DMS79 (cell line): Measurements from ENCODE around the gene GRIA3.
"Not testable (repeated sequence)": the region's sequence is repeated elsewhere in the genome, so short reads cannot be mapped to it uniquely, and the experiment has no call there.

Experiments used
- DNase-seq: peaks from one replicate; lab custom pipeline; 2025; lab: John Stamatoyannopoulos, UW

Gene GRIA3

DNA sequence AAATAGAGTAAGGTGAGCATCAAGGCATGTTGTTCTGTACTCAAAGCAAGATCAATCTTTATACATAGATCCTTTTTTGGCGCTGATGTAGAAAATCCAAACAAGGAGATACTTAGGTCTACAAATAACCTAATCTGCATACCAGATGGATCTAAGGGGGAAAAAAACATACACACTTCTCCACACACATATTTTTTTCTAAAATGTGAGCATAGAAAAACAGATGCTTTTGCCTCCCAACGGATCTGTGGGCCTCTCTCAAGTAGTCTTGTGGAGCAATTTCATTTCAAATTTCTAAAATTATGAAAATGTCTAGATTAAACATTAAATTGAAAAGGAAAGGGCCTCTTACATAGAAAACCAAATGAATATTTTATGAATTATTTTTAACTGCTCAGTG, 166.1 kb downstream of the GRIA3 start:
- no peak for DNase-seq

DNA sequence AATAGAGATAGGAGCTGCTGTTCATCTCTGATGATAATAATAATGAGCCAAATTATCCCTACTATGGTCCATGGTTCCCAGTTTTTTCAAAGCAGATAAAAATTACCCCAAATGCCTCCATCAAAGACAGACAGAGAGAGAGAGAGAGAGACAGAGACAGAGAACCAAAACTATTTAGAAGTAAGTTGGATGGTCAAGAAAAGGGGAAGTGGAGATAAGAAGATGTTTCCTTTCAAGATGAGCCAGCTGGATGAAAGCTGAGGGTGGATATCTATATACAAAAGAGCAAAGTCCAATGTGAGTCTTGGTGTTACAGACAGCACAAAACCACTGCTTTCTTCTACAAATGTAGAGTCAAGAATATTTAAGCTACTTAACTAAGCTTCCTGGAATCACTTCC, 173.9 kb downstream of the GRIA3 start:
- no peak for DNase-seq

DNA sequence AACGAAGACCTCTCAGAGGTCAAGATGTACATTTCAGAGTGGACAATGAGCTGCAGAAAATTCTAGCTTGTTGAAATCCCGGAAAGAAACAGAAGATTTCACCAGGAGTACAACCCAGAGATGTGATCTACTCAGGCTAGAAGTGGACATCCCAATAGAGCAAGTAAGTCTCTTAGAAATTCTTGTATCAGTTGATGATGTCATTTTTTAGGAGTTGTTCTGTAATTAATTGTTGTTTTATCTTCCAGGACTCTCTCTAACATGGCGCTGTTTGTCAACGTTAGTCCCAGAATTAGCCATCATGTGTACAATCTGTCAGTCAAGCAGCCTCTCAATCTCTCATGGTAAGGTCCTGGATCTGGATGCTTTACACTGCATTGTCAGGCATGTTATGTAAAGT, 174.4 kb downstream of the GRIA3 start:
- no peak for DNase-seq

DNA sequence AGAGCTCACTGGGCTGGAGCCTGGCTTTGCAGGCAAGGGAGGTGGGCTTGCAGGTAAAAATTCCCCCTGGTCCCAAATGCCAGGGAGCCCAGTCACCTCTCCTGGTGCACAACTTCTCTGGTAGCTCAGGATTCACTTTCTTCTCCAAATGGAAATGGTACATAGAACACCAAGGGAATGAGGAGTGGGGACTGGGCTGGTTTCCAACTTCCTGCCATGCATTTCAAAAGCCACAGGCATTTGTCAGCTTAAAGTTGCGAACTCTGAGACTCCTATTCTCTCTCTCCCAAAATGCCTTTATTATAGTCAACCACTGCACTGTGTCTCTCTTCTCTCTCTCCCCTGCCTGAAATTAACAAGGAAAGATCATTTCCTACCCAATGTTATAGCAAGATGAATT, 177.3 kb downstream of the GRIA3 start:
- DNase-seq = no peak

DNA sequence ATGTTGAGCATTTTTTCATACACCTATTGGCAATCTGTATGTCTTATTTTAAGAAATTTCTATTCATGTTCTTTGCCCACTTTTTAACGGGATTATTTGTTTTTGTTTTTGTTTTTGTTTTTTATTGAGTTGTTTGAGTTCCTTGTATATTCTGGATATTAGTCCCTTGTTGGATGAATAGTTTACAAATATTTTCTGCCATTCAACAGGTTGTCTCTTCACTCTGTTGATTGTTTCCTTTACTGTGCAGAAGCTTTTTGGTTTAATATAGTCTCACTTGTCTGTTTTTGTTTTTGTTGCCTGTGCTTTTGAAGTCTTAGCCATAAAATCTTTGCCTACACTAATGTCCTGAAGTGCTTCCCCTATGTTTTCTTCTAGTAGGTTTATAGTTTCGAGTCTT, 202.1 kb downstream of the GRIA3 start:
- not testable (repeated sequence) for DNase-seq

GRCh38 chrX:123392921-123393320, 208.8 kb downstream of the GRIA3 start:
- no peak for DNase-seq

DNA sequence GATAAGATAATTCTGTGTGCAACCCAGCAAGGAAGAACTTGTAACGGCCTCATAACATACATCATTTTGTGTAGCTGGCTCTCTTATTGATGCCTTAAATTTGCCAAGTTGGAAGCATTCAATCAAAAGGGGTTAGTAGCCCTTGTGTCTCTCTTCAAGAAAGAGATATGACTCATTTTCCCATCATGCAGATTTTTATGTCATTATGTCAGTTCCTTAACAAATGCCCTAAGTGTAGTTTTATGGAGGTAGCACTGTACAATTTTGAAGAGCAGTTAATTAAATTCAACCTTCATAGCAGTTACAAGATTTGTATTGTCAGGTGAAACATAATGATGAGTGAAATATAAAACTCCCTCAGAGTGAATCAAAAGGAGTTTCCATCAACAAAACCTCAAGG, 215.6 kb downstream of the GRIA3 start:
- no peak for DNase-seq

DNA sequence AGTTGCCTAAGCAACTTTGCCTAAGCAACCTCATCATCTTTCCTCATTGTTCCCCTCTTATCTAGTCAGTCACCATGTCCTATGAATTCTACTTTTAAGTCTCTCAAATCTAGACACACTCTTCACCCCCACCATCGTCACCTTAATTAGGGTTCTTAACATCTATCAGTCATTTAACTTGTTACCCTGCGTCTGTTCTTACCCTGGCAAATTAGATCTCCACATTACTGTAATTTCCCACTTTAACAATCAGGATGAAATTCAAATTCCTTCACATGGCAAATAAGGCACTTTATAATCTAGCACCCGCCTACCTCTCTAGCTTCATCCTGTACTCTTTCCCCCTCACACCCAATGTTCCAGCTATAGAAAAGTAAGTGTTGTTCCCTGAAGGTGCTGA, 221.2 kb downstream of the GRIA3 start:
- no peak for DNase-seq

DNA sequence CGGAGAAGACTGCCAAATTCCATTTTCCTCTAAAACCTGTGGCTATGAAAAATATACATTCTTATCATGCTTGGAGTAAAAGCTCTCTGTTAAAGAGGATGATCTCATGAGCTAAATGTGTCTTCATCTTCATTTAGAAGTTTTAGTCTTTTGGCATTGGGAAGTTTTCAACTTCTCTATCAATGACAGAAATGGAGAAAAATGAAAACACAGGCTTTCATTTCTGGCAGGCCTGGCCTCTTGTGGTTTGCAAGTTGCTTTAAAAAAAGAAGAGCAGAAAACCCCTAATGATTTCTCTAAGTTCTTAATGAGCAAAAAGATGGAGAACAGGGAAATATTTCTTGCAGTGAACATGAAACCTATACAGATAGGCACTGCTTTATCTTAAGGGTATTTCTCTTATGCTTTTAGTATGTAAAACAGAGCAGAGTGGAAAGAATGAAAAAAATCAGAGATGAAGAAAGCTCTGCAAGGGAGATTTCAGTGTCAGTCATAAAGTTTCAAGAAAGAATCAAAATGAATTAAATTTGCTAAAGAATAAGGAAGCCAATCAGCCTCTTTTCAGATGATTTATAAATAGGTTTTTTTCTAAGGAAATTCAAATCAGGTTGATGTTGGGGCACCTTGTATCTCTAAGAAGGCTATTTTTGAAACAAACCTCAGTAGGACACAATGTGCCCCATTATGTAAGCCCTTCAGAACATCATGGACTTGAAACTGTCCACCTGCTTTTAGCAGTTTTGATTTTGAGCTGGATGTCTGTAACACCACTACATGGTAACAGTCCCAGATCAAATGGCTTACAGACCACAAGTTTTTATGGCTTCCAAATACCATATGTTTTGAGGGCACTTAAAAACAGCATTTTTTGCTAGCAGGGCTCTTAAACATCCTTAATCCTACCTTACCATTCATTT, 225.0 kb downstream of the GRIA3 start:
- DNase-seq = no peak

DNA sequence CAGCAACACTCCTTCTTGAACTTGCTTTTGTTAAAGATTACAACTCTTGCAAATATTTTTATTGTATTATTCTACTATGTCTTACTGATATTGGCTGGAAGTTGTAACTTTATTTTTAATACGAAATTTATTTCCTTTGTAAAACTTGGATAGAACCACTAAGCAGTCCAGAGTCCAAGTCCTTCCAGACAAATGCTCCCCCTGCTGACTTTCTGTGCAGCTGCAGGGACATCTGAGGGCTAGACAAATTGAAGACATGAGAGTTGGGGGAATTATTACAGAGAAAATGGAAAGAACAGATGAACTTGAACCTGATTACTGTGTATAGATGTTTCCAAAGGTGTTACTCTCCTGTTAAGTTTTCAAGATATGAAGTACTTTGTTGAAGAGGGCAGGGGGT, 238.8 kb downstream of the GRIA3 start:
- DNase-seq = no peak

DNA sequence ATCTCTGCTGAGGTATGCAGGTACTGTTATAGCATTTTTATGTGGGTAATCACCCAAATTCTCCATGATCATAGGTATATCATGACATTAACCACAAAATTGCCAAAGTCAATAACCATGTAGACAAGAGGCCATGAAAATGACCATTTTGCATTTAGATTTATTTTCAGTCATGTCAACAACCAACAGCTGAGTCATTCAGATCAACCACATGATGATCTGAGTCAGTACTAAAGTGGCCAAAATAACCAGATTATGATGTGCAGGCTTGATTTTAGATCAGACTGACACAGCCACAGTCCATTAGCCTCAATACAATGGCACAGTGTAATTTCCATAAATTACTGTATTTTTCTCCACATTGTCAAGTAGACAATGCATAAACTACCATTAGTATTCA, 240.5 kb downstream of the GRIA3 start:
- no peak for DNase-seq

DNA sequence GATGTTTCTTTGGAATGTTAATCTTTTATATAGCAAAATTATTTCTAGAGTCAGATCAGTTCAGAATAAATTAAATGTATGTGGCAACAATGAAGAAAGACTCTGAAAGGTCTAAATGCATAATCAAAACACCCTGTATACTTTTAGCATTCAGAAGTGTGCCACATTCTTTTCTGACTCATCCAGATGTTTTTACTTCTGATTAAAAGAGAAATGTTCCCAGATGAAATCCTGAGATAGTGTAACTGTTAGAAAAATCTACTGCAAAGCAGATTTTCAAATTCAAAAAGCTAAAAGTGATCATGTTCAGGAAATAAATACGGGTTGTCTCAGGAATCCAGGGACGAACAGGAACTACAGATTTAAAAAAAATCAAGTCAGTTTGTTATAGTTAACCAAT, 241.4 kb downstream of the GRIA3 start:
- DNase-seq = no peak

DNA sequence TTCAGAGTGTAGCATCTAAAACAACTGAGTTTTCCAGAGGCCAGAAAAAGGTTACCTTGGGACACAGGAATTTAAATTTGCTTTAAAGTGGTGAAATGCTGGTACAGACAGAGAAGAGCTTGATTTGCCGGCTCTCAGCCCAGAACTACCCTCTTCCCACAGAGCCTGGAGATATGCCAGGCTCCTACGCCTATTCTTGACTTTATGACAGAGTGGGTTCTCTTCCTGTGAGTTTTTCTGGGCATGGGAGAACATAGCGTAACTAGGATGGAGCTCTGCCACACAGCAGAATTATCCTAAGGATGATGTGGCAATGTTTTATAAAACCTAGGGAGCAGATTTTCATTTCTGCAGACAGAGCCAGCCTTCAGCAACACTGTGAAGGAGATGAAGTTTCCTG, 241.8 kb downstream of the GRIA3 start:
- DNase-seq = no peak

- DNase-seq = no peak
Measured at GRCh38 chrX:123432361-123433150, 248.5 kb downstream of the GRIA3 start.

- DNase-seq = no peak
Measured at GRCh38 chrX:123436512-123437136, 252.5 kb downstream of the GRIA3 start.

DNA sequence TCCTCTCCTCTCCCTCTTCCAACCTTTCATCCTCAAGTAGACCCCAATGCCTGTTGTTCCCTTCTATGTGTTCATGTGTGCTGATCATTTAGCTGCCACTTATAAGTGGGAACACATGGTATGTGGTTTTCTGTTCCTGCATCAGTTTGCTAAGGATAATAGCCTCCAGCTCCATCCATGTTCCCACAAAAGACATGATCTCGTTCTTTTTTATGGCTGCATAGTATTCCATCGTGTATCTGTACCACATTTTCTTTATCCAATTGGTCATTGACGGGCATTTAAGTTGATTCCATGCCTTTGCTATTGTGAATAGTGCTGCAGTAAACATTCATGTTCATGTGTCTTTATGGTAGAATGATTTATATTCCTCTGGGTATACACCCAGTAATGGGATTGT, 255.8 kb downstream of the GRIA3 start:
- DNase-seq = not testable (repeated sequence)

GRCh38 chrX:123442764-123443163, 258.7 kb downstream of the GRIA3 start:
- DNase-seq = no peak

DNA sequence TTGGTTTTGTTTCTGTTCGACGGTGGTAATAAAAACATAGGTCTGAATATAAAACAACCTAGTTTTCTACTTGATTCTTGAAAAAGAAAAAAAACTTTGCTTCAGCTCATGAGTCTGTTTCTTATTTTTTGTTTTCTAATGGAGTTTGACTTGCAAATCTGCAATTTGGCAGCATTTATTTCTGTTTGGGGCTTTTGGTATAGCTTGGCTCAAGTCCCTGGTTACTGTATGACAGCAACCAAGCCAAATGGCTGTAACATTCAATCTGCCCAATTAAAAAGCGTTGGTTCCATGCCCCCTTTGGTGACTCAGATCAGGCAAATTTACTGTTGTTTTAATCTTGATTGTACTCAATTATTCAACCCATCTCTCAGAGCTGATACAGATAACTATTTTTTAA, 263.4 kb downstream of the GRIA3 start:
- DNase-seq = no peak

GRCh38 chrX:123449335-123449734, 265.3 kb downstream of the GRIA3 start:
- DNase-seq = no peak

GRCh38 chrX:123450222-123450621, 266.1 kb downstream of the GRIA3 start:
- no peak for DNase-seq

DNA sequence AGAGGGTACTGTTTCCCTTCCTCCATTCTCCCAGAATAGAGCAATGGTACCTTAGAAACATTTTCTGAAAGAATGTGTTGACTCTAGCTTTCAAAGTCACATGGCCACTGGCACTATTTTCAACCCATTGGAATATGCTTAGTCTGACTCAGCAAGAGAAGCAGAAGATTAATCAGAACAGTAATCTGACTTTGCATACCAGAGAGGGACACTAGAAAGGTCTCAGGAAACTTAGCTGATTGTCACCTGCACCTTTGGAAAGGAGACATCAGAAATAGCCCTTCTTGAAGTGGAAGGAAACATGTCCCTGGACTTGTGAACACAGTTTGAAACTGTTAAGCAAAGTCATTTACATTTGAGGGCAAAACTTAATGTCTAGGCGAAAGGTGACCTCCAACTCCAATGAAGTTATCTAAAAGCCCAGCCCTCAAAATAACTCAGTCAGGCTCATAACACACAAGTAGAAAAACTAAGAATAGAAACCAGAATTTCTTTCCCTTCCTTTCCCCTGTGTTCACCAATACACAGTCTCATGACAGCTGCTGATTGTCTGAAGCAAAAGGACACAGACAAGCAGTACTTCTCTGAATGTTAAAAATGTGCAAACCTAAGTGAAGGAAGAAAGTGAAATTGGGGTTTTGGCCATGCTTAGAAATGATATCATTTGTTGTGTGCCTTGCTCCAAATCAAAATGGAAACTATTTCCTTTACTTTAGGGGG, 270.8 kb downstream of the GRIA3 start:
- DNase-seq = no peak

- no peak for DNase-seq
Measured at GRCh38 chrX:123455693-123456092, 271.6 kb downstream of the GRIA3 start.
